GM12878 (cell line): ENCODE measurements around the gene TNFSF13. TPM values are rescaled to one million over a fixed set of nuclear protein-coding genes. Genes with fewer than 3 reads are reported as not detected.
A peak's percentile ranks its signal among the peaks of the same experiment; 100 is the strongest.

Source experiments
- ATAC-seq: fragments of 200-7000 bp; cut with Tn5 transposase; 3 replicates; pipeline ENCODE4 v1.9.1; 2020; ENCODE audit warnings: mild to moderate bottlenecking, moderate library complexity
- BruUV-seq: library from RNA; stranded (reverse); fragments of 400-500 nt; replicated peaks from 2 replicates; lab custom pipeline; 2021; lab: Mats Ljungman, UMichigan
- CTCF ChIA-PET: fragments of 300-600 bp; sonication (Branson Sonifier 250); formaldehyde crosslinking; extraction: SDS; loops from one replicate; lab custom pipeline; 2021; ENCODE audit warnings: inconsistent platforms; lab: Yijun Ruan, JAX
- POLR2A ChIA-PET: fragments of 350-600 bp; formaldehyde crosslinking; extraction: SDS; loops from one replicate; lab custom pipeline; 2021; ENCODE audit warnings: inconsistent platforms; lab: Charles Lee
- RAD21 ChIA-PET: fragments of 300-600 bp; sonication (Branson Sonifier 250); formaldehyde crosslinking; loops from one replicate; lab custom pipeline; 2023; ENCODE audit warnings: antibody characterized with exemption; ENCODE audit not compliant: unreplicated experiment; lab: Charles Lee
- SMC1A ChIA-PET: fragments of 300-600 bp; sonication (Branson Sonifier 250); formaldehyde crosslinking; loops from one replicate; lab custom pipeline; 2023; ENCODE audit not compliant: unreplicated experiment, uncharacterized antibody; lab: Charles Lee
- DNase-seq: peaks from one replicate; pipeline ENCODE4 v3.0.0-alpha.2; 2011; ENCODE audit warnings: low read depth, low spot score
- FAIRE-seq: peaks from 3 replicates; lab custom pipeline; 2011; peaks lifted over from hg19 to GRCh38; lab: Jason Lieb, UNC
- H2AFZ ChIP-seq: 2 replicates; pipeline ENCODE4 v1.6.0; 2011; ENCODE audit warnings: low read depth, low read length, control low read depth; ENCODE audit not compliant: control insufficient read depth
- H3K27ac ChIP-seq: 2 replicates; pipeline ENCODE4 v1.5.1; 2011; ENCODE audit warnings: control low read depth; ENCODE audit not compliant: control insufficient read depth, insufficient read depth
- H3K27me3 ChIP-seq, 2 experiments: replicated peaks in 1 of 2; 2 replicates each; pipeline versions ENCODE4 v1.6.0 to v1.6.1; 2011; ENCODE audit warnings: low read length in 1 of 2; ENCODE audit not compliant: control insufficient read depth in 2 of 2, insufficient read depth in 2 of 2
- H3K36me3 ChIP-seq, 2 experiments: 2 replicates each; pipeline ENCODE4 v1.5.1; 2011; ENCODE audit warnings: low read length in 1 of 2; ENCODE audit not compliant: control insufficient read depth in 2 of 2, insufficient read depth in 2 of 2
- H3K4me1 ChIP-seq: 2 replicates; pipeline ENCODE4 v1.6.1; 2011; ENCODE audit warnings: mild to moderate bottlenecking, low read length, moderate library complexity, mixed read lengths; ENCODE audit not compliant: control insufficient read depth, insufficient read depth
- H3K4me2 ChIP-seq: 2 replicates; pipeline ENCODE4 v1.6.0; 2011; ENCODE audit warnings: control low read depth; ENCODE audit not compliant: control insufficient read depth, insufficient read depth
- H3K4me3 ChIP-seq: fragments of 200-600 bp; sonication (generic); 2 replicates; pipeline ENCODE4 v1.5.1; 2016
- H3K79me2 ChIP-seq: 2 replicates; pipeline ENCODE4 v1.6.0; 2011; ENCODE audit warnings: low read length; ENCODE audit not compliant: control insufficient read depth, insufficient read depth
- H3K9ac ChIP-seq: 2 replicates; pipeline ENCODE4 v1.8.0; 2011; ENCODE audit warnings: low read length, control low read depth, mixed read lengths; ENCODE audit not compliant: control insufficient read depth, insufficient read depth
- H3K9me3 ChIP-seq: replicated peaks from 3 replicates; pipeline ENCODE4 v1.5.1; 2011; ENCODE audit warnings: mild to moderate bottlenecking, low read length; ENCODE audit not compliant: control insufficient read depth, insufficient read depth
- H4K20me1 ChIP-seq: 2 replicates; pipeline ENCODE4 v1.6.0; 2011; ENCODE audit not compliant: control insufficient read depth, insufficient read depth
- BCL3 ChIP-seq: IDR thresholded peaks from 2 replicates; pipeline ENCODE4 v1.6.1; 2011; ENCODE audit warnings: borderline replicate concordance, low read depth, mild to moderate bottlenecking, moderate library complexity, low read length; ENCODE audit not compliant: insufficient read depth, poor library complexity, severe bottlenecking
- EP300 ChIP-seq, 2 experiments: fragments of 150-350 bp in 1 of 2; IDR thresholded peaks; 2 replicates each; pipeline ENCODE4 v1.6.1; 2011 to 2012; ENCODE audit warnings: low read depth in 2 of 2, low read length in 2 of 2, borderline replicate concordance in 1 of 2, improper control_type of control experiment in 1 of 2, inconsistent platforms in 1 of 2; ENCODE audit not compliant: control insufficient read depth in 1 of 2
- GATAD2B ChIP-seq: fragments of 450-650 bp; conservative IDR thresholded peaks from 2 replicates; pipeline ENCODE4 v1.6.1; 2017; ENCODE audit warnings: low read depth, mild to moderate bottlenecking, moderate library complexity
- HDAC2 ChIP-seq: fragments of 200-600 bp; sonication (generic); IDR thresholded peaks from 2 replicates; pipeline ENCODE4 v1.6.1; 2017
- IKZF2 ChIP-seq, 2 experiments: fragments of 450-650 bp; IDR thresholded peaks; 2 replicates each; pipeline ENCODE4 v1.6.1; 2017; ENCODE audit warnings: mild to moderate bottlenecking in 2 of 2, moderate library complexity in 2 of 2
- JUND ChIP-seq: IDR thresholded peaks from 2 replicates; pipeline ENCODE4 v1.6.1; 2012; ENCODE audit warnings: low read depth, mild to moderate bottlenecking, low read length, improper control_type of control experiment, moderate library complexity
- POLR2AphosphoS5 ChIP-seq: IDR thresholded peaks from 2 replicates; pipeline ENCODE4 v1.6.1; 2011; ENCODE audit warnings: mild to moderate bottlenecking, low read length, inconsistent platforms
- PRDM15 ChIP-seq: fragments of 450-650 bp; formaldehyde crosslinking; IDR thresholded peaks from 2 replicates; pipeline ENCODE4 v1.4.0; 2020; ENCODE audit warnings: mild to moderate bottlenecking, moderate library complexity
- SREBF2 ChIP-seq: IDR thresholded peaks from 2 replicates; pipeline ENCODE4 v1.6.1; 2012; ENCODE audit warnings: mild to moderate bottlenecking, low read length
- SRF ChIP-seq, 2 experiments: IDR thresholded peaks; 2 replicates each; pipeline ENCODE4 v1.6.1; 2011; ENCODE audit warnings: low read depth in 2 of 2, low read length in 2 of 2, mild to moderate bottlenecking in 1 of 2, moderate library complexity in 1 of 2
- SUZ12 ChIP-seq: fragments of 200-600 bp; sonication (generic); IDR thresholded peaks from one replicate; pipeline ENCODE4 v1.6.1; 2018; ENCODE audit warnings: antibody characterized with exemption, mild to moderate bottlenecking; ENCODE audit not compliant: unreplicated experiment
- YY1 ChIP-seq: IDR thresholded peaks from 2 replicates; pipeline ENCODE4 v1.6.1; 2011; ENCODE audit warnings: low read depth, mild to moderate bottlenecking, low read length
- ZNF24 ChIP-seq: fragments of 450-650 bp; IDR thresholded peaks from 2 replicates; pipeline ENCODE4 v1.6.1; 2017; ENCODE audit warnings: antibody characterized with exemption, mild to moderate bottlenecking
- WGBS: methylation state at CpG from one replicate; pipeline ENCODE4 v1.1.6; 2016; ENCODE audit warnings: low lambda C conversion rate; ENCODE audit not compliant: insufficient replicate concordance, insufficient coverage; ENCODE audit errors: missing lambda C conversion rate; 5-methylcytosine and 5-hydroxymethylcytosine counted together
- in situ Hi-C: fragments of 300-500 bp; cut with MboI; formaldehyde crosslinking; loops from 9 replicates; pipeline ENCODE4 v1.14.3; 2018; ENCODE audit warnings: mixed read lengths
- intact Hi-C: fragments of 100-400 bp; cut with micrococcal nuclease; formaldehyde crosslinking; loops from one replicate; pipeline ENCODE4 v1.14.2; 2022; ENCODE audit not compliant: unreplicated experiment
- polyA plus RNA-seq, 11 experiments: library from polyadenylated mRNA; depleted of rRNA in 4 of 11; unstranded in 6 of 11; stranded (reverse) in 5 of 11; fragments of >200 nt; fragmentation: Nextera tagmentation in 4 of 11; fragmentation: Illumina TruSeq in 1 of 11; extraction: Ambion mirVana in 4 of 11; extraction: Trizol in 1 of 11; gene quantifications; 1 replicate in 1 of 11; 2 replicates in 10 of 11; pipeline versions ENCODE4 v1.2.1 to v1.2.3, GENCODE V29; 2011 to 2016; ENCODE audit warnings: inconsistent platforms in 2 of 11, missing spikeins in 2 of 11, low read depth in 1 of 11
- total RNA-seq, 4 experiments: library from RNA; depleted of rRNA in 3 of 4; stranded (reverse); fragments of >200 nt in 3 of 4; fragmentation: Illumina TruSeq in 1 of 4; extraction: Trizol in 1 of 4; gene quantifications; 2 replicates each; pipeline versions ENCODE4 v1.2.1 to v1.2.3, GENCODE V29; 2013 to 2021

Gene TNFSF13
- total and polyA plus RNA-seq, 10 of the 15 experiments (the other 5 are each of a cell fraction or from before 2014, with no cell fraction given) = 0.56 to 14.6 (median 9.7) TPM

- intact Hi-C loops = loop anchor here (5.0 kb wide), 1 partner anchor 34 kb away; no protein-coding TSS in a partner anchor
- TF ChIP-seq POLR2AphosphoS5 (peak; percentile 97), HDAC2 (0 out of 2 replicates have a peak, but pooled peaks have one; percentile 39), SREBF2 (peak; percentile 83), PRDM15 (CRISPR knock-in tag) (no peak), SRF (IDR thresholded peaks at IDR 0.05; ENCODE audit: low read depth in 2 of 2, low read length in 2 of 2) (no peak), ZNF24 (no peak), GATAD2B (peak; percentile 62; the same call in 1 of the 2 replicates), JUND (no peak), YY1 (peak; percentile 96), IKZF2 (IDR thresholded peaks at IDR 0.05) (peak; percentile 20; a peak in 1 of 4 replicates), SUZ12 (no peak), BCL3 (peak; percentile 66), EP300 (IDR thresholded peaks at IDR 0.05; ENCODE audit: borderline replicate concordance in 1 of 2, control insufficient read depth in 1 of 2, low read depth in 2 of 2, low read length in 2 of 2) (no peak)
These were observed 24.9 kb downstream of the TNFSF13 start, which contains the start of gene MPDU1 for GRCh38 chr17:7583253-7584109. Gene MPDU1, plus strand, starts transcription at chr17:7583852. Its CDS starts 11 bp downstream, at chr17:7583863.

More at GRCh38 chr17:7583253-7584109, 24.9 kb downstream of the TNFSF13 start, which contains the start of gene MPDU1:
- WGBS = 10% methylated on average over 69 of the region's 69 CpGs
- no peaks in the 10 kb centered on the region for H3K27me3 ChIP-seq
- CTCF ChIA-PET = interaction anchor here (0.7 to 3.8 kb wide), 14 partner anchors 9 to 227 kb away, joined by 3 to 46 read pairs (median 3); partner anchors contain the start of genes SENP3, TNFSF12, TNFSF13 and TP53
- SMC1A ChIA-PET = interaction anchor here (0.6 to 4.6 kb wide), 14 partner anchors 8 to 553 kb away, joined by 3 to 42 read pairs (median 3); partner anchors contain the start of genes SHBG, TP53 and WRAP53
- peaks cover 32% of the 10 kb centered on the region for H3K79me2 ChIP-seq
- in situ Hi-C loops = no loop called here
- RAD21 ChIA-PET = interaction anchor here (0.5 to 4.0 kb wide), 8 partner anchors 10 to 228 kb away, joined by 3 to 43 read pairs (median 8); partner anchors contain the start of genes FXR2, SENP3, TP53 and WRAP53
- H3K9ac ChIP-seq = peak within 1 kb of the TSS; percentile 100
- H3K4me1 ChIP-seq = peaks cover 38% of the 10 kb centered on the region
- H3K9me3 ChIP-seq = no peaks in the 10 kb centered on the region
- H4K20me1 ChIP-seq = no peaks in the 10 kb centered on the region; the same call in 1 of the 2 replicates
- H3K36me3 ChIP-seq = peaks cover 5 to 12% of the 10 kb centered on the region in 2 experiments; a peak in 3 of 4 replicates
- DNase-seq (peak; percentile 84), ATAC-seq (peak; percentile 77), FAIRE-seq (peak; percentile 98)
- BruUV-seq = TSS peak; percentile 88
- peak within 1 kb of the TSS; percentile 98 for H3K4me2 ChIP-seq
- peak within 1 kb of the TSS; percentile 75 for H3K4me3 ChIP-seq
- peak within 1 kb of the TSS; percentile 99 for H3K27ac ChIP-seq
- peak within 1 kb of the TSS; percentile 100 for H2AFZ ChIP-seq
- POLR2A ChIA-PET = interaction anchor here (0.6 to 3.6 kb wide), 14 partner anchors 10 to 246 kb away, joined by 3 to 39 read pairs (median 5); partner anchors contain the start of genes FXR2, SAT2, TMEM102 and TNFSF13
